ENCODE data around the gene VAV3.

The VAV3 gene

DNA sequence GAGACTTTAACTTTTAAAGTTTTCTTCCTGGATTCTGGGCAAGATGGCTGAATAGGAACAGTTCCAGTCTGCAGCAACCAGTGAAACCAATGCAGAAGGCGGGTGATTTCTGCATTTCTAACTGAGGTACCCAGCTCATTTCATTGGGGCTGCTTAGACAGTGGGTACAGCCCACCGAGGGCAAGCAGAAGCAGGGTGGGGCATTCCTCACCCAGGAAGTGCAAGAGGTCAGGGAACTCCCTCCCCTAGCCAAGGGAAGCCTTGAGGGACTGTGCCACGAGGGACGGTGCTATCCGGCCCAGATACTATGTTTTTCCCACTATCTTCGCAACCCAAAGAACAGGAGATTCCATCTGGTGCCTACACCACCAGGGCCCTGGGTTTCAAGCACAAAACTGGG lies 121.0 kb downstream of the VAV3 start:
- Histone ChIP-seq H3K27ac (no peak overlapping the region), H3K4me3 (no peak overlapping the region)
- DNase-seq (ENCODE audit: low spot score) = no peak
- TF ChIP-seq, protein P1, sequence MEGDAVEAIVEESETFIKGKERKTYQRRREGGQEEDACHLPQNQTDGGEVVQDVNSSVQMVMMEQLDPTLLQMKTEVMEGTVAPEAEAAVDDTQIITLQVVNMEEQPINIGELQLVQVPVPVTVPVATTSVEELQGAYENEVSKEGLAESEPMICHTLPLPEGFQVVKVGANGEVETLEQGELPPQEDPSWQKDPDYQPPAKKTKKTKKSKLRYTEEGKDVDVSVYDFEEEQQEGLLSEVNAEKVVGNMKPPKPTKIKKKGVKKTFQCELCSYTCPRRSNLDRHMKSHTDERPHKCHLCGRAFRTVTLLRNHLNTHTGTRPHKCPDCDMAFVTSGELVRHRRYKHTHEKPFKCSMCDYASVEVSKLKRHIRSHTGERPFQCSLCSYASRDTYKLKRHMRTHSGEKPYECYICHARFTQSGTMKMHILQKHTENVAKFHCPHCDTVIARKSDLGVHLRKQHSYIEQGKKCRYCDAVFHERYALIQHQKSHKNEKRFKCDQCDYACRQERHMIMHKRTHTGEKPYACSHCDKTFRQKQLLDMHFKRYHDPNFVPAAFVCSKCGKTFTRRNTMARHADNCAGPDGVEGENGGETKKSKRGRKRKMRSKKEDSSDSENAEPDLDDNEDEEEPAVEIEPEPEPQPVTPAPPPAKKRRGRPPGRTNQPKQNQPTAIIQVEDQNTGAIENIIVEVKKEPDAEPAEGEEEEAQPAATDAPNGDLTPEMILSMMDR (IDR thresholded peaks at IDR 0.05) = no peak

DNA sequence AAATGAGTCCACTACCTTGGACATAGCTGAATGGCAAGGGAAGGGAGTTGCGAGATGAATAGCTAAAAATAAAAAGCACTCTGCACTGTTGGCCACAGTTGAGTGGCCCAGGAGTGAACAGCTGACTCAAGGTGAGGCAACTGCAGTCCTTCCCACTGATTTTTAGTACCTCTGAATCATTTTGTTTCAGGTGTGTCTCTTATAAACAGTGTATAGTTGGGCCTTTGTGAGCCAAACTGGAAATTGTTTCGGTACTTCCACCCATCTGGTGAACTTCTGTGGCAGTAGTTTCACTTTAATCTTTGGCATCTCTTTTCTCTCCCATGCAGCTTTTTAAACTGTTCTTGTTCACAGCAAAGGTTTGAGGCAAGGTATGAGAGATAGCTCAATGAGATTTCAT lies 122.7 kb downstream of the VAV3 start:
- no peak for DNase-seq (ENCODE audit: low spot score)
- no peak overlapping the region for H3K4me3 ChIP-seq
- no peak overlapping the region for H3K27ac ChIP-seq
- TF ChIP-seq, protein P1 (IDR thresholded peaks at IDR 0.05) = no peak

DNA sequence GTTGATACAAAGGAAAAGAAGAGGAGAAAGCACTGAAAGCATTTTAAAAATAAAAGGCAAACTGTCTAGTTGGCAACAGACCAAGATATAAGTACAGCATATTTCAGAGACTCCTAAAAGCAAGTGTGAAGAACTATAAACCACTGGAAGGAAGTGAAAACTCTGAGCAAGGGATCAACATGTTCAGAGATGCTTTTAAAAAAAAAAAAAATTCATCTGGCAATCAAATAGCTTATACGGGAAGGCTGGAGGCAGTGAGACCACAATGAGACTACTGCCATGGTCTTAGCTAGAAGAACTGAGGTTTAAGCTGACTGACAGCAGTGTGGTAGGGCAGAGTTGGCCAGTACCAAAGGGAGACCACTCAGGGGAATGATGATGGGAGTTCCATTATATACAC lies 124.3 kb downstream of the VAV3 start:
- no peak overlapping the region for H3K4me3 ChIP-seq
- DNase-seq (ENCODE audit: low spot score) = no peak
- no peak overlapping the region for H3K27ac ChIP-seq
- TF ChIP-seq, protein P1 (IDR thresholded peaks at IDR 0.05) = no peak

DNA sequence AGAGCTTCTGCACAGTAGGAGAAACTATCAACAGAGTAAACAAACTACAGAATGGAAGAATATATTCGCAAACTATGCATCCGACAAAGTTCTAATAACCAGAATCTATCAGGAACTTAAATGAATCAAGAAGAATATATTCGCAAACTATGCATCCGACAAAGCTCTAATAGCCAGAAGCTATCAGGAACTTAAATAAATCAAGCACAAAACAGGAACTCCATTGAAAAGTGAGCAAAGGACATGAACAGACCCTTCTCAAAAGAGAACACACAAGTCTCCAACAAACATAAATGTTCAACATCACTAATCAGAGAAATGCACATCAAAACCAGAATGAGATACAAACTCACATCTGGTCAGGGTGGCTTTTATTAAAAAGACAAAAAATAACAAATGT lies 126.9 kb downstream of the VAV3 start:
- TF ChIP-seq, protein P1 (IDR thresholded peaks at IDR 0.05) = no peak
- no peak for DNase-seq (ENCODE audit: low spot score)
- H3K27ac ChIP-seq = no peak overlapping the region
- H3K4me3 ChIP-seq = no peak overlapping the region

DNA sequence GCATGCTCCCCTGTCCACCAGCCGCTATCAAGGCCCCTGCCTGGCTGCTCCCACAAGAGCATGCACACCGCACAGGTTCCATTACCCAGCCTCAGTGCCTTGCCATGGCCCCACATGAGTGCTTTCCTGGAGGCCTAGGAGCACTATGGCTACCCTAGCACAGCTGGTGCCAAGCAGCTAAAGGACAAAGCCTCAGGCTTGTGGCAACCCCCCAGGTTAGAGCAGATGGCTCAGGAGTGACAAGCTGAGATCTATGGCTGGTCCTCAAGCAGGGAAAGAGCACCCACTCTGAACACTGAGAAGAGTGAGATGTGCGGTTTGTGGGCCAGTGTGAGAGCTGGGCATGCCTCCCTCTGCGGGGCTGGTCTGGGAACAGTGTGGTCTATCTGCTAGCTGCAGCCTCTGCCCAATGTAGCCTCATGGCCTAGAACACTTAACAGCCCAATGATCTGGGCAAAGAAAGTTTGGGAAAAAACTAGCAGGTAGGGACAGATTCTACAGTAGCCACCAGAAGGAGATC lies 129.8 kb downstream of the VAV3 start:
- H3K27ac ChIP-seq = no peak overlapping the region
- H3K4me3 ChIP-seq = no peak overlapping the region
- no peak for DNase-seq (ENCODE audit: low spot score)
- TF ChIP-seq, protein P1 (IDR thresholded peaks at IDR 0.05) = no peak

DNA sequence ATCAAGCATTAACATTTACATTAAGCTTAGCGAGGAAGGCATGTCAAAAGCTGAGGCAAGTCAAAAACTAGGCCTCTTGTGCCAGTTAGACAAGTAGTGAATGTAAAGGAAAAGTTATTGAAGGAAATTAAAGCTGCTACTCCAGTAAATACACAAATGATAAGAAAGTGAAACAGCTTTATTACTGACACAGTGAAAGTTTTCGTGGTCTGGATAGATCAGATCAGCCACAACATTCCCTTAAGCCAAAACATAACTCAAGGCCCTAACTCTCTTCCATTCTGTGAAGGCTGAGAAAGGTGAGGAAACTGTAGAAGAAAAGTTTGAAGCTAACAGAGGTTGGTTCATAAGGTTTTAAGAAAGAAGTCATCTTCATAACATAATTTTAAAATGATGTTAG lies 131.9 kb downstream of the VAV3 start:
- H3K27ac ChIP-seq = no peak overlapping the region

DNA sequence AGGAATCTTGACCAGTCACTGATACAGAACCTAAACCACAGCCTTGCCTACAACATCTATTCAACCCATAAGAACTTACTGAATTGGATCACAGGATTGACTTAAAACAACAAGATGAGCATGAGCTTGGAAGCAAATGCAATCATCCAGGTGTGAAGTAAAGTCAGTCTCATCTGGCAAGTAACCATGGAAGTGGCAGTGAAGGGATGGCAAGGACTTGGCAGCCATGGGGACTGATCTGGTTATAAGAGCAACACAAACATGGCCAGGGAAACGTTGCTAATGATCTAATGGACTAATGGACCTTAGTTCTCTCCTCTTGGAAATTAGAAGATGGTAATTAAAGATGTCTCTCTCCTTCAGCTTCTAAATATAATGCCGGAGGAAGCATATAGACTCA lies 133.1 kb downstream of the VAV3 start:
- no peak overlapping the region for H3K27ac ChIP-seq
- DNase-seq (ENCODE audit: low spot score) = no peak
- TF ChIP-seq, protein P1 (IDR thresholded peaks at IDR 0.05) = no peak
- no peak overlapping the region for H3K4me3 ChIP-seq

More for the DNA sequence above, 131.9 kb downstream of the VAV3 start:
- TF ChIP-seq, protein P1 (IDR thresholded peaks at IDR 0.05) = no peak
- no peak for DNase-seq (ENCODE audit: low spot score)
- H3K4me3 ChIP-seq = no peak overlapping the region
